ENCODE results near the gene IL7R.
A peak's percentile ranks its signal among the peaks of the same experiment; 100 is the strongest.
"Not testable (repeated sequence)": the region's sequence is repeated elsewhere in the genome, so short reads cannot be mapped to it uniquely, and the experiment has no call there.

Gene IL7R

DNA sequence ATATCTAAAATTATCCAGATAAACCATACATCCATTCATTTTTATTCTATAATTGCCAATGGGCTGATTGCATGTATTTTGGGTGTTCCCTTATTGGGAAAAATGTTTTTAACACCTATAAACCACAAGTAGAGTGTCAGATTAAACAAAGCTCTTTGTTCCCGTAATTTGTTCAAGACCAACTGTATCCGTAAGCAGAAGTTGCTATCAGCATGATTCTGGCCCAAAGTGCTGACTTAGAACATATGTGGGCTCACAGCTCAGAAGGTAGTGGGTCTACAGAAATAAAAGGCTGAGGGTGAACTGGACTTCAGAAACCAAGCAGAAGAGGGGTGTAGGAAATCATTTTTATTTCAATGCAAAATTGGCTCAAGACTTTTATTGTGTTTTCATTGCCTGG, 23.5 kb upstream of the IL7R start:
- no peak for TF ChIP-seq Cebpa-rat (IDR thresholded peaks at IDR 0.05)
- Histone ChIP-seq H3K27ac (no peak overlapping the region), H3K27me3 (no peaks in the 10 kb centered on the region), H3K4me2 (no peak overlapping the region), H3K4me3 (no peak overlapping the region), H4K20me1 (no peaks in the 10 kb centered on the region), H3K4me1 (peaks cover 0 to 5% (median 0%) of the 10 kb centered on the region in 10 experiments; a peak in 3 of 20 replicates), H3K9ac (no peak overlapping the region), H3K36me3 (no peaks in the 10 kb centered on the region), H3K9me3 (replicated peaks in 1 of 11) (no peaks in the 10 kb centered on the region; a peak in 1 of 22 replicates)

GRCh38 chr5:35835796-35836742, 20.6 kb upstream of the IL7R start:
- Histone ChIP-seq H3K4me3 (no peak overlapping the region), H3K4me2 (no peak overlapping the region), H3K9ac (no peak overlapping the region), H3K27ac (no peak overlapping the region), H3K27me3 (no peaks in the 10 kb centered on the region), H3K4me1 (no peaks in the 10 kb centered on the region), H4K20me1 (no peaks in the 10 kb centered on the region), H3K9me3 (replicated peaks in 1 of 11) (peaks cover 0 to 8% (median 0%) of the 10 kb centered on the region in 11 experiments; a peak in 7 of 22 replicates), H3K36me3 (no peaks in the 10 kb centered on the region)
- TF ChIP-seq Cebpa-rat (IDR thresholded peaks at IDR 0.05) = no peak

- Histone ChIP-seq H3K27ac (no peak overlapping the region), H4K20me1 (no peaks in the 10 kb centered on the region), H3K4me2 (no peak overlapping the region), H3K27me3 (no peaks in the 10 kb centered on the region), H3K9ac (no peak overlapping the region), H3K4me3 (no peak overlapping the region), H3K36me3 (no peaks in the 10 kb centered on the region), H3K4me1 (no peaks in the 10 kb centered on the region), H3K9me3 (replicated peaks in 1 of 11) (peaks cover 11 to 24% (median 13%) of the 10 kb centered on the region in 11 experiments; a peak in 21 of 22 replicates)
- TF ChIP-seq Cebpa-rat (IDR thresholded peaks at IDR 0.05) = no peak
Measured at GRCh38 chr5:35838370-35839042, 18.2 kb upstream of the IL7R start.

GRCh38 chr5:35842856-35843255, 13.8 kb upstream of the IL7R start:
- Histone ChIP-seq H3K36me3 (peaks cover 0 to 9% (median 5%) of the 10 kb centered on the region in 11 experiments; a peak in 8 of 22 replicates), H3K4me2 (no peak overlapping the region), H3K27me3 (no peaks in the 10 kb centered on the region), H3K9me3 (replicated peaks in 1 of 11) (peaks cover 55 to 68% (median 56%) of the 10 kb centered on the region in 11 experiments), H3K9ac (no peak overlapping the region), H4K20me1 (no peaks in the 10 kb centered on the region), H3K27ac (no peak overlapping the region), H3K4me1 (no peaks in the 10 kb centered on the region), H3K4me3 (no peak overlapping the region)
- TF ChIP-seq Cebpa-rat (IDR thresholded peaks at IDR 0.05) = no peak

- H3K27me3 ChIP-seq, H3K9ac ChIP-seq, H3K4me2 ChIP-seq, H3K27ac ChIP-seq, H4K20me1 ChIP-seq: not testable (repeated sequence)
- Histone ChIP-seq H3K9me3 (replicated peaks in 1 of 11) (peaks cover 63 to 83% (median 68%) of the 10 kb centered on the region in 11 experiments), H3K4me3 (peak overlapping the region in 3 of 10 experiments; percentile 7 to 28 (median 20); a peak in 5 of 20 replicates), H3K4me1 (peaks cover 0 to 13% (median 3%) of the 10 kb centered on the region in 10 experiments; a peak in 9 of 20 replicates), H3K36me3 (peaks cover 0 to 11% (median 5%) of the 10 kb centered on the region in 11 experiments; a peak in 8 of 22 replicates)
Measured at GRCh38 chr5:35845508-35845907, 11.2 kb upstream of the IL7R start.

GRCh38 chr5:35847491-35847890, 9.2 kb upstream of the IL7R start:
- peak overlapping the region in 1 of 10 experiments; percentile 21; a peak in 1 of 20 replicates for H3K4me3 ChIP-seq
- H3K27me3 ChIP-seq = no peaks in the 10 kb centered on the region
- TF ChIP-seq Cebpa-rat (IDR thresholded peaks at IDR 0.05) = no peak
- no peaks in the 10 kb centered on the region for H4K20me1 ChIP-seq
- no peak overlapping the region for H3K9ac ChIP-seq
- peaks cover 61 to 73% (median 65%) of the 10 kb centered on the region in 11 experiments for H3K9me3 ChIP-seq (replicated peaks in 1 of 11)
- no peak overlapping the region for H3K4me2 ChIP-seq
- H3K4me1 ChIP-seq = peaks cover 11 to 30% (median 17%) of the 10 kb centered on the region in 10 experiments
- peaks cover 0 to 11% (median 5%) of the 10 kb centered on the region in 11 experiments; a peak in 8 of 22 replicates for H3K36me3 ChIP-seq
- no peak overlapping the region for H3K27ac ChIP-seq

GRCh38 chr5:35847961-35848360, 8.7 kb upstream of the IL7R start:
- no peaks in the 10 kb centered on the region for H3K27me3 ChIP-seq
- H3K36me3 ChIP-seq = peaks cover 0 to 11% (median 5%) of the 10 kb centered on the region in 11 experiments; a peak in 8 of 22 replicates
- H4K20me1 ChIP-seq = no peaks in the 10 kb centered on the region
- peaks cover 16 to 35% (median 22%) of the 10 kb centered on the region in 10 experiments for H3K4me1 ChIP-seq
- H3K27ac ChIP-seq = no peak overlapping the region
- H3K9me3 ChIP-seq (replicated peaks in 1 of 11) = peaks cover 56 to 69% (median 61%) of the 10 kb centered on the region in 11 experiments
- peak overlapping the region in 1 of 10 experiments; percentile 21; a peak in 2 of 20 replicates for H3K4me3 ChIP-seq
- H3K9ac ChIP-seq = no peak overlapping the region
- TF ChIP-seq Cebpa-rat (IDR thresholded peaks at IDR 0.05) = no peak
- no peak overlapping the region for H3K4me2 ChIP-seq

DNA sequence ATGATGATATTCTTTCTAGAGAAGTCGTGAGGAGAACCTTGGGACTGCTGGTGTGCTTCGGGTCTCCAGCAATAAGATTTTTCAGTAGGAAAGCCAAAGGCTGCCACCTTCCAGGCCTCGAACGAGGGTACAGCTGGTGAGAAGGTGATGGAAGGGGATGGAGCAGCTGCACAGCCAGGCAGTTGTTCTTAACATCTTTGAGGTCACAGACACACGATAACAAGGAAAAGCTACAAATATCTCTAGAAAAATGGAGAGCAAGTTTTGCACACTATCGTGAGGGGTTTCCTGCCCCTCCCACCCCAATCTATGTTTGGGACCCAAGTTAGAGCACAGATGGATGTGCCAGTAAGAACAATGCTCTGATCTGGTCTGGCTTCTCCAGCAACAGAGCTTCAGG, 6.8 kb upstream of the IL7R start:
- TF ChIP-seq Cebpa-rat (IDR thresholded peaks at IDR 0.05) = no peak
- Histone ChIP-seq H3K9ac (no peak overlapping the region), H3K9me3 (replicated peaks in 1 of 11) (peaks cover 37 to 50% (median 42%) of the 10 kb centered on the region in 11 experiments), H3K4me1 (peaks cover 34 to 54% (median 41%) of the 10 kb centered on the region in 10 experiments), H3K4me2 (peak overlapping the region in 4 of 11 experiments; percentile 16 to 53 (median 48); a peak in 7 of 22 replicates), H4K20me1 (no peaks in the 10 kb centered on the region), H3K27ac (no peak overlapping the region), H3K4me3 (no peak overlapping the region), H3K27me3 (no peaks in the 10 kb centered on the region), H3K36me3 (peaks cover 0 to 11% (median 5%) of the 10 kb centered on the region in 11 experiments; a peak in 8 of 22 replicates)
